ENCODE data around the gene PMM2. TPM values are rescaled to one million over a fixed set of nuclear protein-coding genes. Genes with fewer than 3 reads are reported as not detected.
"Not testable (repeated sequence)": the region's sequence is repeated elsewhere in the genome, so short reads cannot be mapped to it uniquely, and the experiment has no call there.

The PMM2 gene
- total and polyA plus RNA-seq, 2 donors from 2014 or later, result 21.5 to 39.5 TPM

- H3K27ac ChIP-seq (ENCODE audit: low read depth in 2 of 2, low read length in 2 of 2), result no peak overlapping the region
Observed at GRCh38 chr16:8869212-8869987, 71.8 kb downstream of the PMM2 start.

GRCh38 chr16:8869988-8870241, 72.3 kb downstream of the PMM2 start:
- DNase-seq; H3K27ac ChIP-seq (ENCODE audit: low read depth in 2 of 2, low read length in 2 of 2); intact Hi-C loops (cut with DNase I); H3K9me3 ChIP-seq (ENCODE audit: control insufficient read depth in 2 of 3, insufficient read depth in 1 of 3, low read length in 3 of 3); H3K27me3 ChIP-seq (ENCODE audit: control insufficient read depth, insufficient read depth, low read length); H3K9ac ChIP-seq (ENCODE audit: low read length in 3 of 3); FAIRE-seq; H3K36me3 ChIP-seq (ENCODE audit: control insufficient read depth in 2 of 3, insufficient read depth in 3 of 3, low read length in 3 of 3); H3K4me3 ChIP-seq (ENCODE audit: low read length in 3 of 3): not testable (repeated sequence)
- peaks cover 0 to 17% (median 7%) of the 10 kb centered on the region in 3 donors for H3K4me1 ChIP-seq (ENCODE audit: control insufficient read depth in 2 of 3, insufficient read depth in 2 of 3, low read depth in 1 of 3, low read length in 3 of 3)

More at GRCh38 chr16:8869212-8869987, 71.8 kb downstream of the PMM2 start:
- peak overlapping the region in 1 of 3 donors; percentile 53 for H3K9ac ChIP-seq (ENCODE audit: low read length in 3 of 3)
- H3K9me3 ChIP-seq (ENCODE audit: control insufficient read depth in 2 of 3, insufficient read depth in 1 of 3, low read length in 3 of 3), result no peaks in the 10 kb centered on the region
- DNase-seq, result peak in 2 of 5 donors; percentile 27 to 48
- peak overlapping the region; percentile 13 to 76 (median 64) for H3K4me3 ChIP-seq (ENCODE audit: low read length in 3 of 3)
- H3K36me3 ChIP-seq (ENCODE audit: control insufficient read depth in 2 of 3, insufficient read depth in 3 of 3, low read length in 3 of 3), result no peaks in the 10 kb centered on the region
- H3K27me3 ChIP-seq (ENCODE audit: control insufficient read depth, insufficient read depth, low read length), result no peaks in the 10 kb centered on the region
- intact Hi-C loops (cut with DNase I), result no loop called here
- no peak for TF ChIP-seq CTCF (IDR thresholded peaks at IDR 0.05; ENCODE audit: borderline replicate concordance, extremely low read depth, insufficient read depth)
- FAIRE-seq, result no peak
- peaks cover 0 to 22% (median 12%) of the 10 kb centered on the region in 3 donors for H3K4me1 ChIP-seq (ENCODE audit: control insufficient read depth in 2 of 3, insufficient read depth in 2 of 3, low read depth in 1 of 3, low read length in 3 of 3)

- no peak overlapping the region for H3K27ac ChIP-seq (ENCODE audit: low read depth in 2 of 2, low read length in 2 of 2)
- DNase-seq (no peak), FAIRE-seq (no peak)
- no peak overlapping the region for H3K4me3 ChIP-seq (ENCODE audit: low read length in 3 of 3)
- no peaks in the 10 kb centered on the region for H3K27me3 ChIP-seq (ENCODE audit: control insufficient read depth, insufficient read depth, low read length)
- no peaks in the 10 kb centered on the region for H3K36me3 ChIP-seq (ENCODE audit: control insufficient read depth in 2 of 3, insufficient read depth in 3 of 3, low read length in 3 of 3)
- H3K4me1 ChIP-seq (ENCODE audit: control insufficient read depth in 2 of 3, insufficient read depth in 2 of 3, low read depth in 1 of 3, low read length in 3 of 3), result peaks cover 0 to 2% (median 0%) of the 10 kb centered on the region in 3 donors
- no peaks in the 10 kb centered on the region for H3K9me3 ChIP-seq (ENCODE audit: control insufficient read depth in 2 of 3, insufficient read depth in 1 of 3, low read length in 3 of 3)
- TF ChIP-seq CTCF (IDR thresholded peaks at IDR 0.05; ENCODE audit: borderline replicate concordance, extremely low read depth, insufficient read depth), result no peak
- H3K9ac ChIP-seq (ENCODE audit: low read length in 3 of 3), result no peak overlapping the region
- intact Hi-C loops (cut with DNase I), result no loop called here
Observed at GRCh38 chr16:8872071-8872470, 74.4 kb downstream of the PMM2 start.

GRCh38 chr16:8872967-8873865, 75.6 kb downstream of the PMM2 start:
- Histone ChIP-seq H3K27ac (ENCODE audit: low read depth in 2 of 2, low read length in 2 of 2) (no peak overlapping the region), H3K36me3 (ENCODE audit: control insufficient read depth in 2 of 3, insufficient read depth in 3 of 3, low read length in 3 of 3) (no peaks in the 10 kb centered on the region), H3K9me3 (ENCODE audit: control insufficient read depth in 2 of 3, insufficient read depth in 1 of 3, low read length in 3 of 3) (no peaks in the 10 kb centered on the region), H3K4me1 (ENCODE audit: control insufficient read depth in 2 of 3, insufficient read depth in 2 of 3, low read depth in 1 of 3, low read length in 3 of 3) (no peaks in the 10 kb centered on the region), H3K9ac (ENCODE audit: low read length in 3 of 3) (no peak overlapping the region), H3K27me3 (ENCODE audit: control insufficient read depth, insufficient read depth, low read length) (no peaks in the 10 kb centered on the region), H3K4me3 (ENCODE audit: low read length in 3 of 3) (no peak overlapping the region)
- no peak for FAIRE-seq
- intact Hi-C loops (cut with DNase I), result no loop called here
- DNase-seq, result no peak
- TF ChIP-seq CTCF (IDR thresholded peaks at IDR 0.05; ENCODE audit: borderline replicate concordance, extremely low read depth, insufficient read depth), result no peak

- intact Hi-C loops (cut with DNase I); H3K9me3 ChIP-seq (ENCODE audit: control insufficient read depth in 2 of 3, insufficient read depth in 1 of 3, low read length in 3 of 3); H3K27me3 ChIP-seq (ENCODE audit: control insufficient read depth, insufficient read depth, low read length); DNase-seq; H3K4me3 ChIP-seq (ENCODE audit: low read length in 3 of 3); H3K4me1 ChIP-seq (ENCODE audit: control insufficient read depth in 2 of 3, insufficient read depth in 2 of 3, low read depth in 1 of 3, low read length in 3 of 3); H3K9ac ChIP-seq (ENCODE audit: low read length in 3 of 3); FAIRE-seq; H3K36me3 ChIP-seq (ENCODE audit: control insufficient read depth in 2 of 3, insufficient read depth in 3 of 3, low read length in 3 of 3); H3K27ac ChIP-seq (ENCODE audit: low read depth in 2 of 2, low read length in 2 of 2): not testable (repeated sequence)
Observed at GRCh38 chr16:8873866-8874195, 76.2 kb downstream of the PMM2 start.

All from kidney (tissue), 14 donors.